Measurements from ENCODE around the gene ANO10.

DNA sequence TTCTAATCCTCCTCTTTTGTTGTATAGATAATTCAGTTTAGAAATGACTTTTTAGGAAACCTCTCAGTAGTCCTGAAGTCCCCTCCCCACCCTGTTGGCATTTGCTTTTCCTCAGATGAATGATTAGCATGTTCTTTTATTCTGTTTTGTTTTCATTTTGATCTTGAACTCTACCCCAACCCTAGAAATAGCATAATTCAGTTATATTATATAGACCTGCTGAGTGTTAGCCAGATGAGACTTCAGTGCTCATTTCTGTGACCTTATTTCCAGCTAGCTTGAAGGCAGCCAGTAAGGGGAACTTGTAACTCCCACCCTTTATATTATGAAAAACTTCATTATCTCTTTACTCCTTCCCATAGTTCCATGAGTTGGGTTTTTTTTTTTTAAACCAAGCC is 294.2 kb downstream of the ANO10 start:
- TF ChIP-seq EP300 (IDR thresholded peaks at IDR 0.05; ENCODE audit: borderline replicate concordance) (no peak), CREB1 (IDR thresholded peaks at IDR 0.05; ENCODE audit: low read depth) (no peak), YY1 (IDR thresholded peaks at IDR 0.05; ENCODE audit: low read depth) (no peak), TEAD4 (IDR thresholded peaks at IDR 0.05) (no peak), TCF12 (IDR thresholded peaks at IDR 0.05; ENCODE audit: low read depth) (no peak), TAF1 (IDR thresholded peaks at IDR 0.05; ENCODE audit: low read depth) (no peak)
- TF ChIP-seq, protein P1, sequence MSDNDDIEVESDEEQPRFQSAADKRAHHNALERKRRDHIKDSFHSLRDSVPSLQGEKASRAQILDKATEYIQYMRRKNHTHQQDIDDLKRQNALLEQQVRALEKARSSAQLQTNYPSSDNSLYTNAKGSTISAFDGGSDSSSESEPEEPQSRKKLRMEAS (IDR thresholded peaks at IDR 0.05): no peak
- TF ChIP-seq, protein P2, sequence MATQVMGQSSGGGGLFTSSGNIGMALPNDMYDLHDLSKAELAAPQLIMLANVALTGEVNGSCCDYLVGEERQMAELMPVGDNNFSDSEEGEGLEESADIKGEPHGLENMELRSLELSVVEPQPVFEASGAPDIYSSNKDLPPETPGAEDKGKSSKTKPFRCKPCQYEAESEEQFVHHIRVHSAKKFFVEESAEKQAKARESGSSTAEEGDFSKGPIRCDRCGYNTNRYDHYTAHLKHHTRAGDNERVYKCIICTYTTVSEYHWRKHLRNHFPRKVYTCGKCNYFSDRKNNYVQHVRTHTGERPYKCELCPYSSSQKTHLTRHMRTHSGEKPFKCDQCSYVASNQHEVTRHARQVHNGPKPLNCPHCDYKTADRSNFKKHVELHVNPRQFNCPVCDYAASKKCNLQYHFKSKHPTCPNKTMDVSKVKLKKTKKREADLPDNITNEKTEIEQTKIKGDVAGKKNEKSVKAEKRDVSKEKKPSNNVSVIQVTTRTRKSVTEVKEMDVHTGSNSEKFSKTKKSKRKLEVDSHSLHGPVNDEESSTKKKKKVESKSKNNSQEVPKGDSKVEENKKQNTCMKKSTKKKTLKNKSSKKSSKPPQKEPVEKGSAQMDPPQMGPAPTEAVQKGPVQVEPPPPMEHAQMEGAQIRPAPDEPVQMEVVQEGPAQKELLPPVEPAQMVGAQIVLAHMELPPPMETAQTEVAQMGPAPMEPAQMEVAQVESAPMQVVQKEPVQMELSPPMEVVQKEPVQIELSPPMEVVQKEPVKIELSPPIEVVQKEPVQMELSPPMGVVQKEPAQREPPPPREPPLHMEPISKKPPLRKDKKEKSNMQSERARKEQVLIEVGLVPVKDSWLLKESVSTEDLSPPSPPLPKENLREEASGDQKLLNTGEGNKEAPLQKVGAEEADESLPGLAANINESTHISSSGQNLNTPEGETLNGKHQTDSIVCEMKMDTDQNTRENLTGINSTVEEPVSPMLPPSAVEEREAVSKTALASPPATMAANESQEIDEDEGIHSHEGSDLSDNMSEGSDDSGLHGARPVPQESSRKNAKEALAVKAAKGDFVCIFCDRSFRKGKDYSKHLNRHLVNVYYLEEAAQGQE (IDR thresholded peaks at IDR 0.05; ENCODE audit: low read depth): no peak
